GM18508 (cell line): ENCODE data around the gene PHF3.

Experiments used
- ATAC-seq: cut with Tn5 transposase; IDR thresholded peaks from one replicate; pipeline ENCODE4 v1.9.1; 2021; ENCODE audit warnings: moderate number of reproducible peaks; ENCODE audit not compliant: insufficient read depth, unreplicated experiment

The PHF3 gene, protein sequence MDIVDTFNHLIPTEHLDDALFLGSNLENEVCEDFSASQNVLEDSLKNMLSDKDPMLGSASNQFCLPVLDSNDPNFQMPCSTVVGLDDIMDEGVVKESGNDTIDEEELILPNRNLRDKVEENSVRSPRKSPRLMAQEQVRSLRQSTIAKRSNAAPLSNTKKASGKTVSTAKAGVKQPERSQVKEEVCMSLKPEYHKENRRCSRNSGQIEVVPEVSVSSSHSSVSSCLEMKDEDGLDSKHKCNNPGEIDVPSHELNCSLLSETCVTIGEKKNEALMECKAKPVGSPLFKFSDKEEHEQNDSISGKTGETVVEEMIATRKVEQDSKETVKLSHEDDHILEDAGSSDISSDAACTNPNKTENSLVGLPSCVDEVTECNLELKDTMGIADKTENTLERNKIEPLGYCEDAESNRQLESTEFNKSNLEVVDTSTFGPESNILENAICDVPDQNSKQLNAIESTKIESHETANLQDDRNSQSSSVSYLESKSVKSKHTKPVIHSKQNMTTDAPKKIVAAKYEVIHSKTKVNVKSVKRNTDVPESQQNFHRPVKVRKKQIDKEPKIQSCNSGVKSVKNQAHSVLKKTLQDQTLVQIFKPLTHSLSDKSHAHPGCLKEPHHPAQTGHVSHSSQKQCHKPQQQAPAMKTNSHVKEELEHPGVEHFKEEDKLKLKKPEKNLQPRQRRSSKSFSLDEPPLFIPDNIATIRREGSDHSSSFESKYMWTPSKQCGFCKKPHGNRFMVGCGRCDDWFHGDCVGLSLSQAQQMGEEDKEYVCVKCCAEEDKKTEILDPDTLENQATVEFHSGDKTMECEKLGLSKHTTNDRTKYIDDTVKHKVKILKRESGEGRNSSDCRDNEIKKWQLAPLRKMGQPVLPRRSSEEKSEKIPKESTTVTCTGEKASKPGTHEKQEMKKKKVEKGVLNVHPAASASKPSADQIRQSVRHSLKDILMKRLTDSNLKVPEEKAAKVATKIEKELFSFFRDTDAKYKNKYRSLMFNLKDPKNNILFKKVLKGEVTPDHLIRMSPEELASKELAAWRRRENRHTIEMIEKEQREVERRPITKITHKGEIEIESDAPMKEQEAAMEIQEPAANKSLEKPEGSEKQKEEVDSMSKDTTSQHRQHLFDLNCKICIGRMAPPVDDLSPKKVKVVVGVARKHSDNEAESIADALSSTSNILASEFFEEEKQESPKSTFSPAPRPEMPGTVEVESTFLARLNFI (N-terminal part only)

DNA sequence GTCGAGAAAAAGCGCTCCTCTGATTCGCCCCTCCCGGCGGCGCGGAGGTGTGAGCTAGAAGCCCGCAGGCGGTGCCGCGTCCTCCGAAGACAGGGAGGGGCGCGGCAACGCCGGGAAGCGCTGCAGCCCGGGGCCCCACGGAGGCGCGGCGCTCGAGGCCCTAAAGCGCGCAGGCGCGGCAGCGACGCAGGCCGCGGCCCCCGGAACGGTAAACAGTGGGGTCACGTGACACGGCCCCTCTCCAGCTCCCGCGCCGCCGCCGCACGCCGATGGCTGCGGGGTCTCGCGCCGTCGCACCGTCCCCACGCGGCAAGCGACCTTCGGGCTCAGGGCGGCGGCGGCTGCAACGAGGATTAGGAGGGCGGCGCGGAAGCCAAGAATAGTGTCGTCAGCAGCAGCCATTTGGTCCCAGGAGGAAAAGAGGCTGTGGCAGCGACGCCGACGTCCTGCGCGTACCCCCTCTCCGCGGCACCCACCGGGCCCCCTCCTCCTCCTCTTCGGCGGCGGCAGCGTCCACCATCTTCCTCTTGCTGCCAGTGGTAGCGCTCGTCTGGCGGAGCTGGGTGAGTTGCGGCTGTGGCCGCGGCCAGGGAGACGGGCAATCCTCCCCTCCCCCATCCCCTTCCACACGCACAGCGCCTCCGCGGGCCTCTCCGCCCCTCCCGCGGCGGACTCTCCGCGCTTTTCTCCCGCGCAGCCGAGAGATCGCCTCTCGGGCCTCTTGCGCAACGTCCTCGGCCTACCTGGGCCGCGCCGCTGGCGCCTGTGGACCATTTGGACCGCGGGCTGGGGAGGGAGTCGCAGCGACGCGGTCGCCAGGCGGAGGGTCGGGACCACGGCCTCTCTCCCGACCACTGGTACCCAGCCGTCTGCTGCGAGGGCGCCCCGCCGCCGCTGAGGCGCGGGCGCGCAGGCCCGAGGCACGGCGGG lies at the start of gene PHF3:
TSS of gene PHF3 (plus strand) at position 215 of the 930 bp plus-strand sequence. CDS start 10,750 bp downstream, outside the sequence.
- ATAC-seq, result peak; percentile 56

DNA sequence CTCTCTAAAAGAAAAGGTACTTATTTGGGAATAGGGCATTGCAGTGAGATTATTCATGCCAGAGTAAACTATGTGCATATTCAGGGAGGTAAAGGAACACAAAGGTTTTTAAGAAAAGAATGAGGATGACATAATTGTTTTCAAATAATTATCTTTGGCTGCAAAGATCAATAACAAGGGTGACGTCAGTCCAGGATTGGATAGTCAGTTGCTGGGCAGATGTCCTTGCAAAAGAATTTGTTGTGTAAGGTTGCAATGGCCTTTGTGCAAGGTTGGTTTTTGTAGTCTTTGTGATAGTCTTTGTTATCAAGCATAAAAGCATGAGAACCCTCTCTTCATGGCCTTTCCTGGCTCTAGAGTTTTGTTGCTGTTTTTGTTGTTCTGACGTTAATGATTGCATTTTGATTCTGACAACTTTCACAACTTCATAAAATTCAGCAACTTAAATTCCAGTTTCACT lies 45.6 kb upstream of the PHF3 start:
- no peak for ATAC-seq

DNA sequence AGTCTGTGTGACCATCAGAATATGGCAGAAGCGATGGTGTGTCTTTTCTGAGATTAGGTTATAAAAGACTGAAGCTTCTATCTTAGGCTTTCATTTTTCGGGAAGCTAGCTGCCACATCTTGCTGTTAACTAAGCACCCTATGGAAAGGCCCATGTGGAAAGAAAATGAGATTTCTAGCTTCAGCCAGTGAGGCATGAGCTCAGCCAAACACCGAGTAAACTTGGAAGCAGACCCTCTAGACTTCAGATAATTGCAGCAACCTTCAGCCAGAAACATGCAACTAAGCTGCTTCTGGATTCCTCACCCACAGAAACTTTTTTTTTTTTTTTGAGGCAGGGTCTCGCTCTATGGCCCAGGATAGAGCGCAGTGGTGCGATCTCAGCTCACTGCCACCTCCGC lies 42.7 kb upstream of the PHF3 start:
- no peak for ATAC-seq

DNA sequence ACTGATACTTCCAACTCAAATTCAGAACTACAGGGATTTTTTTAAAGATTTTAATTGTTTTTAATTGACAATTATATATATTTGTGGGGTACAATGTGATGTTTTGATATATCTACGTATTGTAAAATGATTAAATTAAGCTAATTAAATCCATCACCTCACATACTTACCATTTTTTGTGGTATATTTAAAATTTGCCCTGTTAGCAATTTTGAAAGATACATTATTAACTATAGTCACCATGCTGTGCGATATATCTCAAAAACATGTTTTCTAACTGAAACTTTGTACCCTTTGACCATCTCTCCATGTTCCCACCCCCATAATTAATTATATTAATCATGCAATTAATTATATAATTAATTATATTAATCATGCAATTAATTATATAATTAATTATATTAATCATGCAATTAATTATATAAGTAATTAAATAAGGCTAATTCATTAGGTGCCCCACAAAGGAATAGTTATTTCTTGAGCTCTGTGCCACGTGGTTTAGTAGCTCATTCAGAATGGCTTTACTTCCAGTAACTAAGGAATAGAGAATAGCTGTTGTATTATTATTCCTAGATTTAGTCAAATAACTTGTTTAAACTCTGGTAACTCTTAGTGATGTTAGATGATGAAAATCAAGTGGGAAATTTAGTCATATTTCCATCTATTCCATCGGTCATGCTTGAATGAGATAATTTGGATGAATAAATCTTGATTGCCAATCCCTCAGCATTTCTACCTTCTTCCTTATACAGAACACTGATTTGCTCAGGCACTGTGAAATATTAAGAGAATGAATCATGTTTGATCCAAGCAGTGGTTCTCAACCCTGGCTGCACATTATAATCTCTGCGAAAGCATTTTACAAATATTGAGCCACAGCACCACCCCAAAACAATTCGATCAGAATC lies 38.2 kb upstream of the PHF3 start:
- ATAC-seq, result no peak

DNA sequence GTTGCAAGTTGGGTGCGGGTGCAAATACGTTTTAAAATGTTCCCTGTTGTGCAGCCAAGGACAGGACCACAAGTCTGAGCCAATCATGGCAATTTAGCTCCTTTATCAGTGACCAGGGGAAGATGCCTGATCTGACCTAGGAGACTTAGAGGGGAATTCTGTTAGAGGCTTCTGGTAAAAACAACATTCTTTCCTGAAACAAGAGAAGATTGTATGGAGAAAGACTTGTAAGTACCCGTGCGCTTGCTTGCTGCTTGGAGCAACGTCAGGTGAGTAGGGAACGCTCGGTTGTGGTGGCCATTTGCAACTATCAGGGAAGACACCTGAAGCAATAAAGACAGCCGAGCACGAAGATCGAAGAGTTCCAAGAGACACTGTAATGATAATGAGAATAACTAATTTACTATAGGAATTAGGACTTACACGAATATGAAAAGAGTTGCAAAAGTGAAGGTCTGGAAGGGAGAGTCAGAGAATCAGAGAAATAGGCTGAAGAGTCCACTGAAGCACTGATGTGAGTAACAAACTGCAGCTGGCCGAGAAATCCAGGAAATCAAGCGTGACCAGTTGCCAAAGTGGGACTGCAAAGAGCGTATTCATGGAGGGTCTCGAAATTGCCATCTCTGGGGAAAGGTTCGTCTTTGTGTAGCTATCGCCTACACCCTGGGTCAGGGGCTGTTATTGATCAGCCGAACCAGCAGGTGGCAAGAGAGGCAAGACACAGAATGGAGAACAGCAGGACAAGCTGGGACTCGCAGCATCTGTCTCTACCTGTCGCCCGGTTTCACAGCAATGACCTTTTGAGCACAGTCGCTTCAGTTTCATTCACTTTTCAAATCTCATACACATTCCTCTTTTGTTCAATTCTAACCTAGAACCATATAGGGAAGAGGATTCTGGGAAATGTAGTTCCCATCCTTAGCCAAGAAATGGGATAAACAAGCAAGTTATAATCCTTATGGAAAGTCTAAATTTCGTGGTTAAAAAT lies 37.3 kb upstream of the PHF3 start:
- ATAC-seq, result peak; percentile 100

DNA sequence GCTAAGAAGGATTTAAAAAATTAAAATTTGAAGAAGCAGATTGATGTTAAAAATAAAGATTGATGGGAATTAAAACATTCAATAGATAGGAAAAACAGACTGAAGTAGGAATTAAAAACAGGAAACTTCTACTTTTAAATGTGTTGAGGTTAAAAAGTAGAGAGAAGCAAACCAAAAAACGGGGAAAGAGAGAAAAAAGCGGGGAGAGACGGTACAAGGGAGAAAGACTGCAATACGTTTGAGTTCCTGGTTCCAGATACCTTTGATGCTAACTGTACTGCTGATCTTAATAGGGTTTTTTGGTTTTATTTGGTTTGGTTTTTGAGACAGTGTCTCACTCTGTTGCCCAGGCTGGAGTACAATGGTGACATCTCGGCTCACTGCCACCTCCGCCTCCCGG lies 36.4 kb upstream of the PHF3 start:
- no peak for ATAC-seq

DNA sequence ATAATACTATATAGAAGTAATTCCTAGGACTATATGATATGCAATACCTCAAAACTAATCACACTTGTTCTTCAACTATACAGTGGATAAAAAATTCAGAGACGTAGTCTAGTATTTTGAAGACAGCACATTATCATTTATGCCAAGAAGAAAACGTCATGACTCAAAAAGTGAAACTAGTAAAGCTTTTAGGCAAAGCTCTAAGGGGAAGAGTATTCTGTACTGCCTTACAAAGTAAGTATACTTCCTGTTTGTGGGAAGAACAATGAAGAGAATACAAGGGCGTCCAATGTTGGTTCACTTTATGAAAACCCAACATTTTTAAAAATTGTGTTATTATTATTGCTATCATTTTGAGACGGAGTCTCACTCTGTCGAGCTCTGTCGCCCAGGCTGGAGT lies 35.5 kb upstream of the PHF3 start:
- ATAC-seq, result no peak

DNA sequence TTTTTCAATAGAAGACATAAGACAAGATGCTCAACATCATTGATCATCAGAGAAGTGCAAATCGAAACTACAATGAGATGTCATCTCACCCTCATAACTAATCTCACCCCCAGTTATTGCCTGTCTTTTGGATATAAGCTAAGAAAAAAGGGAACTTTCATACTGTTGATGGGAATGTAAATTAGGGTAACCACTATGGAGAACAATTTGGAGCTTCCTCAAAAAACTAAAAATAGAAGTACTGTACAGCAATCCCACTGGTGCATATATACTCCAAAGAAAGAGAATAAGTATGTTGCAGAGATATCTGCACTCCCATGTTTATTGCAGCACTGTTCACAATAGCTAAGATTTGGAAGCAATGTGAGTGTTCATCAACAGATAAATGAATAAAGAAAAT lies 26.4 kb upstream of the PHF3 start:
- ATAC-seq, result no peak

DNA sequence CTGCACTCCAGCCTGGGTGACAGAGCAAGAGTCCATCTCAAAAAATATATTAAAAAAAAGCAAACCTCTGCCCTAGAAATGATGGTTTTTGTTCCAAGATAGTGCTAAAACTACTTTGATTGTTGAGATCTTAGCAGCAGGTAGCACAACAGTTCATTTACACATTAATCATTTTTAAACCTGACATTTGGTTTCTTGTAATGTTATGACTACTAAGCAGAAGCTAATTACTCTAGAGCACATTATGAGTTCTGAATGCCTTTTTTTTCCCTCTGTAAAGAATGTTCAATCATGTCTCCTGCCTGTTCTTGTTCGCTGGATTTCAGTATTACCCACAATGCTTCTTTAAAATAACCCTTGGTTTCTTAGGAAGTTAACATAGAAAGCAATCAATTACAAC lies 24.7 kb upstream of the PHF3 start:
- ATAC-seq, result no peak

DNA sequence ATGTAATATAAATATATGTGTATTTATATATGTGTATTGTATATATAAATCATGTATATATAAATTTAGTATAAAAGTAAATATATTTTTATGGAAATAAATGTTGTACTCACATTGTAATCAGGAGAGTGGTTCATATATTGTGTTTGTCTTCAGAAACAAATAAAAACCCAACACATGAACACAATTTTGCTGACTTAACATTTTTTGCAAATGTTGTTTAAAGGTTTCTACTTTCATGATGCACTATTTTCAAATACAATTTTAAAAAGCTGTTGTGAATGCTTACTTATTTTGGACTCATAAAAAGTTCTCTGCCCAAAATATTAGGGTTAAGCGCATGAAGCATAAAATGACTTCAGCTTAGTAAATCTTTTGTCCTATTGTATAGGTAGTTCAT lies 24.0 kb upstream of the PHF3 start:
- no peak for ATAC-seq

DNA sequence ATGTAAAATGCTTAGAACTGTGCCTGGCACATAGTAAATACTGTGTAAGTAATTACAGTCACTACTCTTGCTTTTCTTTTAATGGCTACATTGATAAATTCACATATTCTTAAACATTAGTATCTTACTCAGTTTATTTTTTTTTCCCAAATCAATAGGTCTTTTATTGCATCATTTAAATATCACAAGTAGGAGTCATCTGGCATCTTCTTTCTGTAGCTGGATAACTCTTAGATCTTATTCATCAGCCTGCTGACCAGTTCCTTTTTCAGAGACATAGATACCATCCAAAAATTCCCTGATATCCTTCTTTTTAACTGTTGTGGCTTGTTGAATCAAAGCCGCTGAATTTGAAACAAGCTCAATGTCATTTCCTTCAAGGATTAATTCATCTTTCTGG lies 20.0 kb upstream of the PHF3 start:
- no peak for ATAC-seq

DNA sequence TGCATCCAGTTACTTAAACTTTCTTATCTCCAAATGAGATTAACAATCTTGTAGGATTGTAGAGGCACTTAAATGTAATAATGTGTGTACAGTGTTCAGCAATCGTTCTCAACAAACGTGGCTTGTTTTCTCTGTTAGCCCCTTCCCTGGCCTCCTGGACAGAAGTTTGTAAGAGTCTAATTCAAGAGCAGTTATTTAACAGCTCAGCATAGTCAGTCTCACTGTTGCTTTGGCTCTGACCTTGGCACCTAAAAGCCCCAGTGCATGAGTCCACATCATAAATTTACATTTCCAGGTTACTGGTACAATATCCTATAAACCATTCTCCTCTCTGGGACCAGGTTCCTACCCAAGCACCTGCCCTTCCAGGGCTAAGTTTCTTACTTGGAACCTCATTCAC lies 11.5 kb upstream of the PHF3 start:
- no peak for ATAC-seq

DNA sequence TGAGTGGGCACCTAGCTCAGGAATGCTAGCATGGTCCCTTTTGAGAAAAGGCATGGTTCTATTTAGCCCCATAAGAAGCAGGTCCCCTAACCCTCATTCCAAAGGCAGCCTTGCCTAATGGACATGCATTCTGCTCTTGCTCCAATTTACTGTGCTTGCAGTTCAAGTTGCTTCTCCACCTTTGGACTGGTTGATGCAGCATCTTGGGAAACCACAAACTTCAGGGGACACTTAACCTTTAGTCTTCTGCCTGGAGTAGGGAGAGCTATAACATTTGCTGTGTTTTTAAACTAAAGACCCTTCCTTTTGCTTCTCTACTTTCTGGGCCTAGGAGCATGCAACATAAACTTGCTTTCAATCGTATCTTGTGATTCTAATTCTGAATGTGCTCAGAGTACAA lies 5.1 kb upstream of the PHF3 start:
- no peak for ATAC-seq

DNA sequence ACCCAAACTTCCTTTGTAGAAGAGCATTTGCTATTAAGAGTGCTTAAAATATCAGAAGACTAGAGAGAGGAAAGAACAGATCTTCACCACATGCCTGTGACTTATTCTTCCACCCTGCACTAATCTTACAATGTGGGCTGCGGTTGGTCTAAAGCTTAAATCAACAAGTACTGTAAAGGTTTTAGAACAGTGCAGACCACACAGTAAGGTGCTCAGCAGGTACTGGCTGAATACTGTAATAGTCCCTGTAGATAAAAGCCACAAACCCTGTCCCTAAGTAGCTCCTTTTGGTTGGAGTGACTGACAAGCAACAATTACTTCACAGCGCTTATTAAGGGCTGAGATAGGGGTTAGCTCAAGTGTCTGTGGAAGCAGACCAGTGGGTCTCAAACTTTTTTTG lies 972 bp upstream of the PHF3 start:
- ATAC-seq, result no peak

DNA sequence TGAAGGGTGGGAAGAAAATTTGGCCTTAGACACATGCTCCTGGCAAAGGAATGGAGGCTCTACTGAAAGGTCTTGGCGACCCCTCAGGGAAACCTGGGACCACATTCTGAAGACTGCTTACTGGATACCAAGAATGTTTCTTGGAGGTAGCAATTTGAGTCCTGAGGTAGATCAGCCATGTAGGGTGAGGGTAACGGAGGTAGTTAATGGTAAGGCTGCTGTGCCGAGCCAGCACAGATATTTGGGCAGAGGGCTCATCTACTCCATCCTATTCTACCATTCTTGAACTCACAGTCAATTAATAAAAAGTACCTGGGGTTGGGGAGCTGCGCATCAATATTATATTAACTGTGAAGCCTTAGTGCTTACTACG lies 401 bp upstream of the PHF3 start:
- ATAC-seq, result peak; percentile 23

DNA sequence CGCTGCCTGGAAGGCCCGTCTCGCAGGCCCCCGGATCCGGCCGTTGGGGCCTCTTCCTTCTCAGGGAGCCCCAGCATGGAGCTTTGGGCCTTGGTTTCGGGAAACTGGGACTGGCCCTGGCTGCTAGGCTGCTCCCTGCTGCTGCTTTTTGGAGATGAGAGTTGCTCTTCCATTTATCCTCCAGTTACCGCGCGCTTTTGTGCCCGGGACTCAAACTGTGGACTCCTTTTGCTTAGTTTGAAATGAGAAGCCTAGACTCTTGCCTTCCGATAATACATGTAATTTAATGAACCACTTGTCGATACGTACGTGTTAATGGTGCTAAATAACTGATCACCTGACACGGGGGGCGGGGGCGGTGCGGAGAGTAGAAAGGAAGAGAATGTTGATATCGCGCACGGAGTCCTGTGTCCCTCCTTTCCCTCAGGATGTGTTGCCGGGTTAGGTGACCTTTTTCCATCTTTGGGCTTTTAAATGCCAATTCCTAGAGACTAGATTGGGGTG lies 968 bp downstream of the PHF3 start:
- ATAC-seq, result no peak

DNA sequence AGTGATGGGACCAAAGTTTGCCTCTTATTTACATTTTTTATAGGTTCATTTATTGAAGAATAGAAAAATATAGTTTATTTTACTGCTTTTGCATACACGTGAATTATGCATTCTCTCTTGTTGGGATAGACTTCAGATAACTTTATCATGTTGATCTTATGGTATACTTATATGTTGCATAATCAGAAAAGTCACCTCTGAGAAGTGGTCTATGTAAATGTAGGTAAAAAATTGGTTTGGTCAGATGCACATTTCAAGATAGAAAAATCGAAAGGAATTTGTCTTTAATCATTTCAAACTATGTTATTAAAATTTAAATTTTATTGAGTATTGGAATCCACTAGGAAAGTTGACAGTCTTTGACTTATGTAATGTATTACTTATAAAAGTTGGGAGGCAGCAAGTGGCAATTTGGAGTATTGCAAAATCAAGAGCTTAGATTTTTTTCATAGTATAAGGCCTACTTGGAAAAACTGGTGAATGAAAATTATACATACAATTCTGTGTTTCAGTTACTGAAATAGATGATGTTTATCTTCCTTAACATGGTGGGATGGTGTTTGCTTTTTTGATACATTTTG lies 2.4 kb downstream of the PHF3 start:
- no peak for ATAC-seq
